Adrenal gland (tissue), 12 donors: ENCODE data around the gene TBC1D24. TPM values are rescaled to one million over a fixed set of nuclear protein-coding genes. Genes with fewer than 3 reads are reported as not detected.

Source experiments
- DNase-seq, 7 donors: peaks; one replicate each; pipeline ENCODE4 v3.0.0-alpha.2; 2019 to 2020
- H3K27ac ChIP-seq, 5 donors: fragments of 200-600 bp; sonication (generic) in 4 of 5; 1 replicate in 3 of 5; 2 replicates in 2 of 5; pipeline versions ENCODE4 v1.5.1 to v1.8.0; 2016 to 2020; ENCODE audit warnings: mild to moderate bottlenecking in 1 of 5
- H3K27me3 ChIP-seq: fragments of 200-600 bp; 2 replicates; pipeline ENCODE4 v1.8.0; 2021
- H3K36me3 ChIP-seq, 2 donors: fragments of 200-600 bp; replicated peaks in 1 of 2; 1 replicate in 1 of 2; 2 replicates in 1 of 2; pipeline versions ENCODE4 v1.5.1 to v1.8.0; 2018 to 2022
- H3K4me1 ChIP-seq, 2 donors: fragments of 200-600 bp; replicated peaks in 1 of 2; 1 replicate in 1 of 2; 2 replicates in 1 of 2; pipeline versions ENCODE4 v1.5.1 to v1.8.0; 2018 to 2021
- H3K4me3 ChIP-seq, 4 donors: fragments of 200-600 bp; sonication (generic) in 3 of 4; one replicate each; pipeline ENCODE4 v1.5.1; 2016 to 2018
- H3K9me3 ChIP-seq, 3 donors: fragments of 200-600 bp; sonication (generic) in 1 of 3; replicated peaks in 1 of 3; 1 replicate in 2 of 3; 2 replicates in 1 of 3; pipeline versions ENCODE4 v1.5.1 to v1.8.0; 2016 to 2021
- CTCF ChIP-seq, 6 experiments: fragments of 450-650 bp in 4 of 6; fragments of 200-600 bp in 2 of 6; sonication (generic) in 1 of 6; IDR thresholded peaks; 1 replicate in 5 of 6; 2 replicates in 1 of 6; pipeline versions ENCODE4 v1.5.1 to v1.8.0; 2016 to 2021; ENCODE audit warnings: antibody characterized with exemption in 6 of 6, mild to moderate bottlenecking in 2 of 6, moderate library complexity in 1 of 6
- POLR2A ChIP-seq, 2 donors: fragments of 450-650 bp; IDR thresholded peaks; one replicate each; pipeline ENCODE4 v1.6.1; 2017; ENCODE audit warnings: antibody characterized with exemption in 2 of 2, mild to moderate bottlenecking in 2 of 2, moderate library complexity in 1 of 2
- WGBS, 4 donors: extraction: QIAGEN DNeasy Blood & Tissue Kit in 2 of 4; methylation state at CpG; one replicate each; pipeline versions ENCODE4 v1.1.5 to v1.1.7; 2013 to 2017; 5-methylcytosine and 5-hydroxymethylcytosine counted together
- intact Hi-C, 2 donors: fragments of 100-400 bp; cut with DNase I; formaldehyde crosslinking; loops; one replicate each; pipeline versions ENCODE4 v1.14.1 to v1.15.0; 2022 to 2023
- polyA plus RNA-seq, 3 donors: library from polyadenylated mRNA; stranded (reverse); fragments of 200-250 nt in 2 of 3; fragments of 350-450 nt in 1 of 3; fragmentation: Illumina TruSeq in 1 of 3; extraction: RNeasy Lipid Tissue Mini Kit (QIAGEN cat#74804) in 1 of 3; gene quantifications; one replicate each; pipeline ENCODE4 v1.2.3, GENCODE V29; 2013 to 2014
- total RNA-seq, 9 donors: library from RNA; depleted of rRNA in 4 of 9; stranded (reverse); fragments of >200 nt in 4 of 9; fragments of 120-200 nt in 1 of 9; fragmentation: NEBNext Ultra II Directional in 1 of 9; extraction: Animal tissue kit (Norgen Biotek cat#: 25700) in 1 of 9; gene quantifications; one replicate each; pipeline versions ENCODE4 v1.1.0 to v1.2.4, GENCODE V29; 2013 to 2023
- donor health status: healthy with polysubstance abuse.
- donor health status: Bipolar disorder and iron deficiency.
- donor health status: DM: yes; HTN: yes; CAD: no.
- donor health status: DM: no; HTN: no; CAD: no.
- donor health status: DM: no; HTN: no; CAD: no.
- donor health status: DM: yes; HTN: yes; CAD: no.

TBC1D24 gene
- total and polyA plus RNA-seq, 12 donors = 3.9 to 18.5 (median 13.9) TPM

- Histone ChIP-seq H3K27me3 (no peaks in the 10 kb centered on the region), H3K9me3 (no peaks in the 10 kb centered on the region), H3K4me3 (no peak overlapping the region), H3K36me3 (peaks cover 0 to 60% of the 10 kb centered on the region in 2 donors), H3K4me1 (peaks cover 8 to 16% of the 10 kb centered on the region in 2 donors), H3K27ac (no peak overlapping the region)
- peak in 2 of 7 donors; percentile 28 to 37 for DNase-seq
- 93 to 98% (median 94%) methylated on average over 11 to 36 of the region's 36 CpGs for WGBS, 4 donors
- intact Hi-C loops = no loop called here
- no peak for TF ChIP-seq CTCF (IDR thresholded peaks at IDR 0.05)
- TF ChIP-seq POLR2A (IDR thresholded peaks at IDR 0.05) = no peak
Measured at GRCh38 chr16:2528161-2529060, 53.5 kb downstream of the TBC1D24 start.

- Histone ChIP-seq H3K4me1 (peaks cover 8 to 16% of the 10 kb centered on the region in 2 donors), H3K27me3 (no peaks in the 10 kb centered on the region), H3K36me3 (peaks cover 0 to 51% of the 10 kb centered on the region in 2 donors), H3K27ac (no peak overlapping the region), H3K4me3 (no peak overlapping the region), H3K9me3 (no peaks in the 10 kb centered on the region)
- intact Hi-C loops = no loop called here
- TF ChIP-seq POLR2A (IDR thresholded peaks at IDR 0.05) (no peak), CTCF (IDR thresholded peaks at IDR 0.05) (peak in 1 of 6 experiments; percentile 14)
- WGBS, 4 donors = 87 to 91% (median 89%) methylated on average over 9 to 32 of the region's 32 CpGs
- DNase-seq = peak in 3 of 7 donors; percentile 19 to 42 (median 25)
Measured at GRCh38 chr16:2529061-2529931, 54.4 kb downstream of the TBC1D24 start.

GRCh38 chr16:2529961-2530628 is 55.2 kb downstream of the TBC1D24 start:
- H3K4me1 ChIP-seq = peaks cover 8 to 16% of the 10 kb centered on the region in 2 donors
- 87 to 93% (median 89%) methylated on average over 8 to 15 of the region's 15 CpGs for WGBS, 4 donors
- no peak overlapping the region for H3K27ac ChIP-seq
- DNase-seq = peak in 1 of 7 donors; percentile 37
- intact Hi-C loops = no loop called here
- H3K4me3 ChIP-seq = no peak overlapping the region
- H3K9me3 ChIP-seq = no peaks in the 10 kb centered on the region
- H3K36me3 ChIP-seq = peaks cover 0 to 43% of the 10 kb centered on the region in 2 donors
- TF ChIP-seq POLR2A (IDR thresholded peaks at IDR 0.05) (no peak), CTCF (IDR thresholded peaks at IDR 0.05) (no peak)
- H3K27me3 ChIP-seq = no peaks in the 10 kb centered on the region
